ENCODE data around the gene BSDC1. TPM values are rescaled to one million over a fixed set of nuclear protein-coding genes. Genes with fewer than 3 reads are reported as not detected.

Gene BSDC1
- total RNA-seq, 1 experiment from 2014 or later, result 44.3 TPM

DNA sequence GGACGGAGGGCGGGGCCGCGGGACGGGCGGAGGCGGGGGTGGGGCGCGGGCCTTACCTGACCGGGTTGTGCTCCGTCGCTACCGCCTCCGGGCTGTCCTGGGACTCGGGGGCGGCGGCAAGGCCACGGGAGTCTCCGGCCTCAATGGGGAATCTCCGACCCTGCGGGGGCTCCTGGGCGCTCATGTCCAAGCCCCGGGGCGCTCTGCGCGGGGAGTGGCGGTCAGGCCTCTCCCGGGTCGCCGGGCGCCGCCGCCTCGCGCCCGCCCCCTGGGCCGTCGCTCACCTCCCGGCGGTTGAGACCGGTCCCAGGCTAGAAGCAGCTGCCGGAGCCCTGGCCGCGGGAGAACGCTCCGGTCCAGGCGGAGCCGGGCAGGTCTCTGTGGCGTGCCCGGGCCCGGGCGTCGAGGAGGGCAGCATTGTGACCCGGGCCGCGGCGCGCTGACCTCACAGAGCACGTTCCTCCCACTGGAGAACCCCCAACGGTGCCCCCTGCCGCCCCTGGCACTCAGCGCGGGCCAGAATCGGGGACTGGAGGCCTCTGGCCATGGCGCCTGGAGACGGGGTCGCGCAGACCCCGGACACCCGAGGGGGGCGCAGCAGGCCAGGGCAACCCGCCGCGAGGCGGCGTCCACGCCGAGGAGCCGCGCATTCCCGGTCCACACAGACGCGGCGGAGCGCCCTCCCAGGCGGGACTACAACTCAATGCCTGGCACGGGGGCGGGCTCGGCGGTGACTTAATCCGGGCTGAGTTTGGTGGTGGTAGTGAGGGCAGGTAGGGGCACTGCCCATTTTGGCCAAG, 32.4 kb downstream of the BSDC1 start (continued):
- TF ChIP-seq, protein P1, sequence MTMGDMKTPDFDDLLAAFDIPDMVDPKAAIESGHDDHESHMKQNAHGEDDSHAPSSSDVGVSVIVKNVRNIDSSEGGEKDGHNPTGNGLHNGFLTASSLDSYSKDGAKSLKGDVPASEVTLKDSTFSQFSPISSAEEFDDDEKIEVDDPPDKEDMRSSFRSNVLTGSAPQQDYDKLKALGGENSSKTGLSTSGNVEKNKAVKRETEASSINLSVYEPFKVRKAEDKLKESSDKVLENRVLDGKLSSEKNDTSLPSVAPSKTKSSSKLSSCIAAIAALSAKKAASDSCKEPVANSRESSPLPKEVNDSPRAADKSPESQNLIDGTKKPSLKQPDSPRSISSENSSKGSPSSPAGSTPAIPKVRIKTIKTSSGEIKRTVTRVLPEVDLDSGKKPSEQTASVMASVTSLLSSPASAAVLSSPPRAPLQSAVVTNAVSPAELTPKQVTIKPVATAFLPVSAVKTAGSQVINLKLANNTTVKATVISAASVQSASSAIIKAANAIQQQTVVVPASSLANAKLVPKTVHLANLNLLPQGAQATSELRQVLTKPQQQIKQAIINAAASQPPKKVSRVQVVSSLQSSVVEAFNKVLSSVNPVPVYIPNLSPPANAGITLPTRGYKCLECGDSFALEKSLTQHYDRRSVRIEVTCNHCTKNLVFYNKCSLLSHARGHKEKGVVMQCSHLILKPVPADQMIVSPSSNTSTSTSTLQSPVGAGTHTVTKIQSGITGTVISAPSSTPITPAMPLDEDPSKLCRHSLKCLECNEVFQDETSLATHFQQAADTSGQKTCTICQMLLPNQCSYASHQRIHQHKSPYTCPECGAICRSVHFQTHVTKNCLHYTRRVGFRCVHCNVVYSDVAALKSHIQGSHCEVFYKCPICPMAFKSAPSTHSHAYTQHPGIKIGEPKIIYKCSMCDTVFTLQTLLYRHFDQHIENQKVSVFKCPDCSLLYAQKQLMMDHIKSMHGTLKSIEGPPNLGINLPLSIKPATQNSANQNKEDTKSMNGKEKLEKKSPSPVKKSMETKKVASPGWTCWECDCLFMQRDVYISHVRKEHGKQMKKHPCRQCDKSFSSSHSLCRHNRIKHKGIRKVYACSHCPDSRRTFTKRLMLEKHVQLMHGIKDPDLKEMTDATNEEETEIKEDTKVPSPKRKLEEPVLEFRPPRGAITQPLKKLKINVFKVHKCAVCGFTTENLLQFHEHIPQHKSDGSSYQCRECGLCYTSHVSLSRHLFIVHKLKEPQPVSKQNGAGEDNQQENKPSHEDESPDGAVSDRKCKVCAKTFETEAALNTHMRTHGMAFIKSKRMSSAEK (CRISPR knock-in tag; IDR thresholded peaks at IDR 0.05; ENCODE audit: borderline replicate concordance), result no peak
- TF ChIP-seq CBFB (CRISPR knock-in tag; IDR thresholded peaks at IDR 0.05; ENCODE audit: low read depth), result no peak
- no peak for TF ChIP-seq TCF7 (CRISPR knock-in tag; IDR thresholded peaks at IDR 0.05; ENCODE audit: low read depth)
- TF ChIP-seq, protein P2, sequence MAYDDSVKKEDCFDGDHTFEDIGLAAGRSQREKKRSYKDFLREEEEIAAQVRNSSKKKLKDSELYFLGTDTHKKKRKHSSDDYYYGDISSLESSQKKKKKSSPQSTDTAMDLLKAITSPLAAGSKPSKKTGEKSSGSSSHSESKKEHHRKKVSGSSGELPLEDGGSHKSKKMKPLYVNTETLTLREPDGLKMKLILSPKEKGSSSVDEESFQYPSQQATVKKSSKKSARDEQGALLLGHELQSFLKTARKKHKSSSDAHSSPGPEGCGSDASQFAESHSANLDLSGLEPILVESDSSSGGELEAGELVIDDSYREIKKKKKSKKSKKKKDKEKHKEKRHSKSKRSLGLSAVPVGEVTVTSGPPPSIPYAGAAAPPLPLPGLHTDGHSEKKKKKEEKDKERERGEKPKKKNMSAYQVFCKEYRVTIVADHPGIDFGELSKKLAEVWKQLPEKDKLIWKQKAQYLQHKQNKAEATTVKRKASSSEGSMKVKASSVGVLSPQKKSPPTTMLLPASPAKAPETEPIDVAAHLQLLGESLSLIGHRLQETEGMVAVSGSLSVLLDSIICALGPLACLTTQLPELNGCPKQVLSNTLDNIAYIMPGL (CRISPR knock-in tag; IDR thresholded peaks at IDR 0.05), result no peak; the same call in 1 of the 2 replicates
- TF ChIP-seq ATF1 (CRISPR knock-in tag; IDR thresholded peaks at IDR 0.05), result 0 out of 2 replicates have a peak, but pooled peaks have one; percentile 68
- TF ChIP-seq ZBTB21 (CRISPR knock-in tag; IDR thresholded peaks at IDR 0.05; ENCODE audit: borderline replicate concordance), result no peak
- TF ChIP-seq ETV6 (CRISPR knock-in tag; IDR thresholded peaks at IDR 0.05), result 0 out of 2 replicates have a peak, but pooled peaks have one; percentile 25
- TF ChIP-seq, protein P3, sequence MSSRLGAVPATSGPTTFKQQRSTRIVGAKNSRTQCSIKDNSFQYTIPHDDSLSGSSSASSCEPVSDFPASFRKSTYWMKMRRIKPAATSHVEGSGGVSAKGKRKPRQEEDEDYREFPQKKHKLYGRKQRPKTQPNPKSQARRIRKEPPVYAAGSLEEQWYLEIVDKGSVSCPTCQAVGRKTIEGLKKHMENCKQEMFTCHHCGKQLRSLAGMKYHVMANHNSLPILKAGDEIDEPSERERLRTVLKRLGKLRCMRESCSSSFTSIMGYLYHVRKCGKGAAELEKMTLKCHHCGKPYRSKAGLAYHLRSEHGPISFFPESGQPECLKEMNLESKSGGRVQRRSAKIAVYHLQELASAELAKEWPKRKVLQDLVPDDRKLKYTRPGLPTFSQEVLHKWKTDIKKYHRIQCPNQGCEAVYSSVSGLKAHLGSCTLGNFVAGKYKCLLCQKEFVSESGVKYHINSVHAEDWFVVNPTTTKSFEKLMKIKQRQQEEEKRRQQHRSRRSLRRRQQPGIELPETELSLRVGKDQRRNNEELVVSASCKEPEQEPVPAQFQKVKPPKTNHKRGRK (CRISPR knock-in tag; IDR thresholded peaks at IDR 0.05; ENCODE audit: borderline replicate concordance), result no peak
- no peak for TF ChIP-seq NFYB (CRISPR knock-in tag; conservative IDR thresholded peaks at IDR 0.05; ENCODE audit: low read depth)
- TF ChIP-seq, protein P4, sequence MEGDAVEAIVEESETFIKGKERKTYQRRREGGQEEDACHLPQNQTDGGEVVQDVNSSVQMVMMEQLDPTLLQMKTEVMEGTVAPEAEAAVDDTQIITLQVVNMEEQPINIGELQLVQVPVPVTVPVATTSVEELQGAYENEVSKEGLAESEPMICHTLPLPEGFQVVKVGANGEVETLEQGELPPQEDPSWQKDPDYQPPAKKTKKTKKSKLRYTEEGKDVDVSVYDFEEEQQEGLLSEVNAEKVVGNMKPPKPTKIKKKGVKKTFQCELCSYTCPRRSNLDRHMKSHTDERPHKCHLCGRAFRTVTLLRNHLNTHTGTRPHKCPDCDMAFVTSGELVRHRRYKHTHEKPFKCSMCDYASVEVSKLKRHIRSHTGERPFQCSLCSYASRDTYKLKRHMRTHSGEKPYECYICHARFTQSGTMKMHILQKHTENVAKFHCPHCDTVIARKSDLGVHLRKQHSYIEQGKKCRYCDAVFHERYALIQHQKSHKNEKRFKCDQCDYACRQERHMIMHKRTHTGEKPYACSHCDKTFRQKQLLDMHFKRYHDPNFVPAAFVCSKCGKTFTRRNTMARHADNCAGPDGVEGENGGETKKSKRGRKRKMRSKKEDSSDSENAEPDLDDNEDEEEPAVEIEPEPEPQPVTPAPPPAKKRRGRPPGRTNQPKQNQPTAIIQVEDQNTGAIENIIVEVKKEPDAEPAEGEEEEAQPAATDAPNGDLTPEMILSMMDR (IDR thresholded peaks at IDR 0.05), result no peak
- TF ChIP-seq SP1 (CRISPR knock-in tag; conservative IDR thresholded peaks at IDR 0.05), result no peak
- TF ChIP-seq, protein P5, sequence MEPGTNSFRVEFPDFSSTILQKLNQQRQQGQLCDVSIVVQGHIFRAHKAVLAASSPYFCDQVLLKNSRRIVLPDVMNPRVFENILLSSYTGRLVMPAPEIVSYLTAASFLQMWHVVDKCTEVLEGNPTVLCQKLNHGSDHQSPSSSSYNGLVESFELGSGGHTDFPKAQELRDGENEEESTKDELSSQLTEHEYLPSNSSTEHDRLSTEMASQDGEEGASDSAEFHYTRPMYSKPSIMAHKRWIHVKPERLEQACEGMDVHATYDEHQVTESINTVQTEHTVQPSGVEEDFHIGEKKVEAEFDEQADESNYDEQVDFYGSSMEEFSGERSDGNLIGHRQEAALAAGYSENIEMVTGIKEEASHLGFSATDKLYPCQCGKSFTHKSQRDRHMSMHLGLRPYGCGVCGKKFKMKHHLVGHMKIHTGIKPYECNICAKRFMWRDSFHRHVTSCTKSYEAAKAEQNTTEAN (CRISPR knock-in tag; IDR thresholded peaks at IDR 0.05), result peak; percentile 43; the same call in 1 of the 2 replicates
- TF ChIP-seq ESRRA (CRISPR knock-in tag; IDR thresholded peaks at IDR 0.05; ENCODE audit: borderline replicate concordance), result no peak
- TF ChIP-seq TEAD4 (CRISPR knock-in tag; IDR thresholded peaks at IDR 0.05), result no peak
- no peak for TF ChIP-seq MXD4 (CRISPR knock-in tag; IDR thresholded peaks at IDR 0.05; ENCODE audit: borderline replicate concordance)
- TF ChIP-seq MYBL2 (CRISPR knock-in tag; IDR thresholded peaks at IDR 0.05), result no peak; the same call in 1 of the 2 replicates
- 0 out of 2 replicates have a peak, but pooled peaks have one; percentile 31 for TF ChIP-seq ZNF317 (CRISPR knock-in tag; IDR thresholded peaks at IDR 0.05; ENCODE audit: borderline replicate concordance, low read depth)
- TF ChIP-seq, protein P6, sequence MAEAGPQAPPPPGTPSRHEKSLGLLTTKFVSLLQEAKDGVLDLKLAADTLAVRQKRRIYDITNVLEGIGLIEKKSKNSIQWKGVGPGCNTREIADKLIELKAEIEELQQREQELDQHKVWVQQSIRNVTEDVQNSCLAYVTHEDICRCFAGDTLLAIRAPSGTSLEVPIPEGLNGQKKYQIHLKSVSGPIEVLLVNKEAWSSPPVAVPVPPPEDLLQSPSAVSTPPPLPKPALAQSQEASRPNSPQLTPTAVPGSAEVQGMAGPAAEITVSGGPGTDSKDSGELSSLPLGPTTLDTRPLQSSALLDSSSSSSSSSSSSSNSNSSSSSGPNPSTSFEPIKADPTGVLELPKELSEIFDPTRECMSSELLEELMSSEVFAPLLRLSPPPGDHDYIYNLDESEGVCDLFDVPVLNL (CRISPR knock-in tag; IDR thresholded peaks at IDR 0.05; ENCODE audit: borderline replicate concordance, low read depth), result no peak
- TF ChIP-seq, protein P7, sequence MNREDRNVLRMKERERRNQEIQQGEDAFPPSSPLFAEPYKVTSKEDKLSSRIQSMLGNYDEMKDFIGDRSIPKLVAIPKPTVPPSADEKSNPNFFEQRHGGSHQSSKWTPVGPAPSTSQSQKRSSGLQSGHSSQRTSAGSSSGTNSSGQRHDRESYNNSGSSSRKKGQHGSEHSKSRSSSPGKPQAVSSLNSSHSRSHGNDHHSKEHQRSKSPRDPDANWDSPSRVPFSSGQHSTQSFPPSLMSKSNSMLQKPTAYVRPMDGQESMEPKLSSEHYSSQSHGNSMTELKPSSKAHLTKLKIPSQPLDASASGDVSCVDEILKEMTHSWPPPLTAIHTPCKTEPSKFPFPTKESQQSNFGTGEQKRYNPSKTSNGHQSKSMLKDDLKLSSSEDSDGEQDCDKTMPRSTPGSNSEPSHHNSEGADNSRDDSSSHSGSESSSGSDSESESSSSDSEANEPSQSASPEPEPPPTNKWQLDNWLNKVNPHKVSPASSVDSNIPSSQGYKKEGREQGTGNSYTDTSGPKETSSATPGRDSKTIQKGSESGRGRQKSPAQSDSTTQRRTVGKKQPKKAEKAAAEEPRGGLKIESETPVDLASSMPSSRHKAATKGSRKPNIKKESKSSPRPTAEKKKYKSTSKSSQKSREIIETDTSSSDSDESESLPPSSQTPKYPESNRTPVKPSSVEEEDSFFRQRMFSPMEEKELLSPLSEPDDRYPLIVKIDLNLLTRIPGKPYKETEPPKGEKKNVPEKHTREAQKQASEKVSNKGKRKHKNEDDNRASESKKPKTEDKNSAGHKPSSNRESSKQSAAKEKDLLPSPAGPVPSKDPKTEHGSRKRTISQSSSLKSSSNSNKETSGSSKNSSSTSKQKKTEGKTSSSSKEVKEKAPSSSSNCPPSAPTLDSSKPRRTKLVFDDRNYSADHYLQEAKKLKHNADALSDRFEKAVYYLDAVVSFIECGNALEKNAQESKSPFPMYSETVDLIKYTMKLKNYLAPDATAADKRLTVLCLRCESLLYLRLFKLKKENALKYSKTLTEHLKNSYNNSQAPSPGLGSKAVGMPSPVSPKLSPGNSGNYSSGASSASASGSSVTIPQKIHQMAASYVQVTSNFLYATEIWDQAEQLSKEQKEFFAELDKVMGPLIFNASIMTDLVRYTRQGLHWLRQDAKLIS (CRISPR knock-in tag; IDR thresholded peaks at IDR 0.05; ENCODE audit: borderline replicate concordance), result 0 out of 2 replicates have a peak, but pooled peaks have one; percentile 15
- no peak for TF ChIP-seq ZNF219 (CRISPR knock-in tag; IDR thresholded peaks at IDR 0.05; ENCODE audit: borderline replicate concordance)
- TF ChIP-seq TEAD1 (CRISPR knock-in tag; IDR thresholded peaks at IDR 0.05), result no peak
